K562 (cell line): Measurements from ENCODE around the gene NR2F2. TPM values are rescaled to one million over a fixed set of nuclear protein-coding genes. Genes with fewer than 3 reads are reported as not detected.

Experiments used
- ATAC-seq: fragments of 200-7000 bp; cut with Tn5 transposase; 3 replicates; pipeline ENCODE4 v1.9.1; 2020; ENCODE audit warnings: moderate library complexity
- BruUV-seq: library from RNA; stranded (reverse); fragments of 400-500 nt; replicated peaks from 2 replicates; lab custom pipeline; 2021; lab: Mats Ljungman, UMichigan
- CTCF ChIA-PET: fragments of 300-600 bp; formaldehyde crosslinking; extraction: SDS; loops from one replicate; lab custom pipeline; 2021; ENCODE audit warnings: low intra/inter-chr PET ratio; lab: Yijun Ruan, JAX
- POLR2A ChIA-PET: fragments of 300-600, 350-650 bp; sonication (Branson Sonifier 250); formaldehyde crosslinking; extraction: SDS; loops from one replicate; lab custom pipeline; 2021; ENCODE audit warnings: antibody characterized with exemption, inconsistent platforms; lab: Yijun Ruan, JAX
- DNase-seq, 4 experiments: peaks; one replicate each; pipeline versions ENCODE4 v3.0.0 to v3.0.0-alpha.2; 2011 to 2018; ENCODE audit warnings: low spot score in 3 of 4, mixed read lengths in 3 of 4; ENCODE audit errors: extremely low read depth in 1 of 4
- FAIRE-seq: peaks from 2 replicates; lab custom pipeline; 2011; peaks lifted over from hg19 to GRCh38; lab: Jason Lieb, UNC
- H2AFZ ChIP-seq: 2 replicates; pipeline ENCODE4 v1.6.0; 2011; ENCODE audit warnings: low read depth, low read length, control low read depth, inconsistent platforms
- H3K27ac ChIP-seq: fragments of 200-600 bp; 3 replicates; pipeline ENCODE4 v1.8.0; 2011; ENCODE audit warnings: low read depth, mild to moderate bottlenecking, control low read depth, inconsistent platforms, low read length, moderate library complexity, mixed read lengths; ENCODE audit errors: extremely low read depth
- H3K27me3 ChIP-seq, 2 experiments: fragments of 300-600 bp in 1 of 2; 2 replicates in 1 of 2; 3 replicates in 1 of 2; pipeline versions ENCODE4 v1.6.0 to v1.8.0; 2011; ENCODE audit warnings: inconsistent platforms in 2 of 2, low read length in 2 of 2, mild to moderate bottlenecking in 1 of 2, mixed read lengths in 1 of 2, moderate library complexity in 1 of 2; ENCODE audit not compliant: control insufficient read depth in 2 of 2, insufficient read depth in 2 of 2
- H3K36me3 ChIP-seq: fragments of 300-600 bp; 3 replicates; pipeline ENCODE4 v1.8.0; 2011; ENCODE audit warnings: mild to moderate bottlenecking, low read length, inconsistent platforms; ENCODE audit not compliant: control insufficient read depth, insufficient read depth
- H3K4me1 ChIP-seq, 2 experiments: fragments of 200-600 bp in 1 of 2; replicated peaks in 1 of 2; 2 replicates in 1 of 2; 3 replicates in 1 of 2; pipeline versions ENCODE4 v1.5.1 to v1.8.0; 2011; ENCODE audit warnings: inconsistent platforms in 2 of 2, low read length in 2 of 2, mild to moderate bottlenecking in 1 of 2, mixed read lengths in 1 of 2, moderate library complexity in 1 of 2; ENCODE audit not compliant: control insufficient read depth in 2 of 2, insufficient read depth in 2 of 2
- H3K4me2 ChIP-seq: 2 replicates; pipeline ENCODE4 v1.6.1; 2011; ENCODE audit warnings: low read length, control low read depth, inconsistent platforms, mixed read lengths; ENCODE audit not compliant: insufficient read depth
- H3K4me3 ChIP-seq: fragments of 200-600 bp; sonication (generic), shearing (Covaris generic); 2 replicates; pipeline ENCODE4 v1.5.1; 2016; ENCODE audit warnings: control low read depth, inconsistent platforms
- H3K79me2 ChIP-seq: fragments of 200-600 bp; 3 replicates; pipeline ENCODE4 v1.8.0; 2011; ENCODE audit warnings: low read length, inconsistent platforms; ENCODE audit not compliant: control insufficient read depth, insufficient read depth
- H3K9ac ChIP-seq, 2 experiments: 2 replicates each; pipeline versions ENCODE4 v1.6.0 to v1.6.1; 2011; ENCODE audit warnings: low read depth in 2 of 2, low read length in 2 of 2, control low read depth in 1 of 2, inconsistent platforms in 1 of 2, mild to moderate bottlenecking in 1 of 2, mixed read lengths in 1 of 2; ENCODE audit not compliant: insufficient read depth in 1 of 2
- H3K9me1 ChIP-seq: one replicate; pipeline ENCODE4 v1.6.0; 2011; ENCODE audit warnings: inconsistent platforms, mild to moderate bottlenecking, low read length, moderate library complexity; ENCODE audit not compliant: control insufficient read depth, insufficient read depth
- H3K9me3 ChIP-seq: replicated peaks from 2 replicates; pipeline ENCODE4 v1.5.1; 2011; ENCODE audit warnings: low read depth, low read length, inconsistent platforms; ENCODE audit not compliant: control insufficient read depth, insufficient read depth
- H4K20me1 ChIP-seq: replicated peaks from 2 replicates; pipeline ENCODE4 v1.6.1; 2011; ENCODE audit warnings: low read length, inconsistent platforms, mixed read lengths; ENCODE audit not compliant: control insufficient read depth, insufficient read depth
- CAMTA2 ChIP-seq: fragments of 250-450 bp; sonication (Bioruptor Pico); conservative IDR thresholded peaks from 2 replicates; pipeline ENCODE4 v1.5.1; 2022
- CBFA2T3 ChIP-seq: fragments of 450-650 bp; IDR thresholded peaks from 2 replicates; pipeline ENCODE4 v1.6.1; 2017
- ESRRB ChIP-seq: fragments of 250-450 bp; sonication (Bioruptor Pico); IDR thresholded peaks from 2 replicates; pipeline ENCODE4 v1.5.0; 2020; ENCODE audit warnings: mild to moderate bottlenecking, moderate library complexity, borderline replicate concordance
- FOSL1 ChIP-seq: fragments of 200-800 bp; sonication (Bioruptor generic); conservative IDR thresholded peaks from 2 replicates; pipeline ENCODE4 v1.6.1; 2016; ENCODE audit warnings: missing genetic modification characterization, missing compliant biosample characterization
- GTF2F1 ChIP-seq: IDR thresholded peaks from 2 replicates; pipeline ENCODE4 v1.6.1; 2011; ENCODE audit warnings: low read depth, low read length, improper control_type of control experiment
- HNRNPLL ChIP-seq: fragments of 200-400 bp; formaldehyde crosslinking; IDR thresholded peaks from 2 replicates; pipeline ENCODE4 v1.6.1; 2017; ENCODE audit warnings: low read length, low read depth, mild to moderate bottlenecking; ENCODE audit not compliant: poor library complexity, severe bottlenecking
- MAX ChIP-seq: sonication (generic); formaldehyde crosslinking; IDR thresholded peaks from 2 replicates; pipeline ENCODE4 v1.9.0; 2022; ENCODE audit warnings: mild to moderate bottlenecking, missing genetic modification reagents
- NEUROD1 ChIP-seq: fragments of 150-350 bp; IDR thresholded peaks from 2 replicates; pipeline ENCODE4 v1.6.1; 2014; ENCODE audit warnings: borderline replicate concordance, low read length, low read depth; ENCODE audit not compliant: partially characterized antibody
- PHF20 ChIP-seq: fragments of 450-650 bp; IDR thresholded peaks from 2 replicates; pipeline ENCODE4 v1.6.1; 2018; ENCODE audit not compliant: partially characterized antibody
- RAD21 ChIP-seq, 2 experiments: fragments of 250-450 bp in 1 of 2; fragments of 450-650 bp in 1 of 2; sonication (Bioruptor Pico) in 1 of 2; formaldehyde crosslinking in 1 of 2; IDR thresholded peaks in 1 of 2; conservative IDR thresholded peaks in 1 of 2; 2 replicates each; pipeline versions ENCODE4 v1.4.0 to v1.8.0; 2020 to 2022; ENCODE audit warnings: mild to moderate bottlenecking in 2 of 2, moderate library complexity in 1 of 2
- RBM25 ChIP-seq: fragments of 200-400 bp; formaldehyde crosslinking; IDR thresholded peaks from 2 replicates; pipeline ENCODE4 v1.6.1; 2018; ENCODE audit warnings: low read length, low read depth, moderate library complexity; ENCODE audit not compliant: severe bottlenecking
- STAG1 ChIP-seq: sonication (generic); formaldehyde crosslinking; IDR thresholded peaks from 2 replicates; pipeline ENCODE4 v1.5.0; 2020; ENCODE audit warnings: missing genetic modification reagents, borderline replicate concordance
- TBL1XR1 ChIP-seq, 2 experiments: IDR thresholded peaks; 2 replicates each; pipeline ENCODE4 v1.6.1; 2012; ENCODE audit warnings: improper control_type of control experiment in 2 of 2, low read length in 2 of 2, mild to moderate bottlenecking in 1 of 2
- TFAP4 ChIP-seq: sonication (generic); formaldehyde crosslinking; IDR thresholded peaks from 2 replicates; pipeline ENCODE4 v1.8.0; 2022; ENCODE audit warnings: missing genetic modification reagents, mild to moderate bottlenecking, moderate library complexity, borderline replicate concordance
- ZNF274 ChIP-seq: IDR thresholded peaks from 2 replicates; pipeline ENCODE4 v1.6.1; 2011; ENCODE audit warnings: low read depth, mild to moderate bottlenecking, low read length, moderate library complexity, borderline replicate concordance
- ZNF717 ChIP-seq: fragments of 250-450 bp; sonication (Bioruptor Pico); IDR thresholded peaks from 2 replicates; pipeline ENCODE4 v1.5.0; 2021
- WGBS: fragments of 100-300 bp; shearing (Covaris generic); methylation state at CpG from one replicate; pipeline ENCODE4 v1.1.6; 2016; ENCODE audit warnings: low coverage, mixed read lengths; ENCODE audit not compliant: insufficient coverage; ENCODE audit errors: missing lambda C conversion rate; 5-methylcytosine and 5-hydroxymethylcytosine counted together
- in situ Hi-C: fragments of 300-500 bp; cut with MboI; formaldehyde crosslinking; loops from 4 replicates; pipeline ENCODE4 v1.15.0; 2018; ENCODE audit warnings: inconsistent platforms, mixed read lengths
- intact Hi-C: fragments of 100-400 bp; cut with micrococcal nuclease; formaldehyde crosslinking; loops from 2 replicates; pipeline ENCODE4 v1.14.2; 2022
- polyA plus RNA-seq, 8 experiments: library from polyadenylated mRNA; depleted of rRNA in 4 of 8; stranded (reverse) in 5 of 8; unstranded in 3 of 8; fragments of >200 nt; fragmentation: Nextera tagmentation in 2 of 8; fragmentation: Illumina TruSeq in 1 of 8; extraction: Ambion mirVana in 2 of 8; extraction: Trizol in 1 of 8; gene quantifications; 2 replicates each; pipeline versions ENCODE4 v1.2.1 to v1.2.3, GENCODE V29; 2011 to 2014; ENCODE audit warnings: inconsistent platforms in 1 of 8, missing spikeins in 1 of 8
- total RNA-seq, 7 experiments: library from RNA; depleted of rRNA in 6 of 7; stranded (reverse); fragments of >200 nt in 6 of 7; fragmentation: Illumina TruSeq in 2 of 7; extraction: Trizol in 2 of 7; gene quantifications; 2 replicates each; pipeline versions ENCODE4 v1.2.1 to v1.2.3, GENCODE V29; 2011 to 2021; ENCODE audit warnings: low replicate concordance in 1 of 7
- TF ChIP-seq, protein P1 (sequence below): fragments of 450-650 bp; IDR thresholded peaks from 2 replicates; pipeline ENCODE4 v1.6.1; 2016; ENCODE audit warnings: borderline replicate concordance

The NR2F2 gene
- total and polyA plus RNA-seq, 9 of the 15 experiments (the other 6 are each of a cell fraction or from before 2014, with no cell fraction given) = 6.0 to 51.8 (median 11.1) TPM

DNA sequence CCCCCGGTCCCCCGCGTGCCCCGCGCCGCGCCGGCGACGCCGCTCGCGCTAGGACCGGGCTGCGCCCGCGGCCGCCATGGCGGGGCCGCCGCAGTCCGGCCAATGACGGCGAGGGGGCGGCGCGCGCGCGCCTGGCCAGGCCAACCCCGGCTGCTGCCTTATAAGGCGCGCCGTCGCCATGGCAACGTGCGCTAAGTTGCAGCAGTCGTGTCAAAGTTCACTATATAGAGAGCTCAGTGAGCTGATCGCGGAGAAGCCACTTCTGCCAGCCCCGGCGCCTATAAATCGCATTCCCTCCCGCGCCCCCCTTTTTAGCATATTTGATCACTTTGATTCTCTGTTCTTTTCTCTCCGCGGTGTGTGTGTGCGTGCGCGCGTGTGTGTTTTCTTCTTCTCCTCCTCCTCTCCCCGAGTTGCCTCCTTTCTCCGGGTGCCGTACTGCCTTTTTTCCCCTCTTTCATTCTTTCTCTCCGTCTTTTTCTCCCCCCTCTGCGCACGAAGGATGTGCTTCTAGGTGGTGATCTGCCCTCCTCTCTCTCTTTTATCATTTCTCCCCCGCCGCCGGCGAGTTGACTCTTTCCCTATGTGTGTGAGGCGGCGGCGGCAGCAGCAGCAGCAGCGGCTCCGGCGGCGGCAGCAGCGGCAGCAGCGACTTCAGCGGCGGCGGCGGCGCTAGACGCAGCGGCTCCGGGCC is at the start of gene NR2F2 (continued):
- TF ChIP-seq ZNF274 = no peak
- TF ChIP-seq RBM25 = peak; percentile 48
- TF ChIP-seq TFAP4 (CRISPR knock-in tag) = no peak
- TF ChIP-seq RAD21 (CRISPR knock-in tag; conservative IDR thresholded peaks at IDR 0.05 in 1 of 2, IDR thresholded peaks at IDR 0.05 in 1 of 2) = 0 out of 4 replicates have a peak, but pooled peaks of 1 of the 2 experiments have one; percentile 12
- no peak for TF ChIP-seq STAG1 (CRISPR knock-in tag)
- no peak for TF ChIP-seq TBL1XR1 (IDR thresholded peaks at IDR 0.05; ENCODE audit: low read length in 2 of 2)
- TF ChIP-seq, all 486 proteins: peak for 121

DNA sequence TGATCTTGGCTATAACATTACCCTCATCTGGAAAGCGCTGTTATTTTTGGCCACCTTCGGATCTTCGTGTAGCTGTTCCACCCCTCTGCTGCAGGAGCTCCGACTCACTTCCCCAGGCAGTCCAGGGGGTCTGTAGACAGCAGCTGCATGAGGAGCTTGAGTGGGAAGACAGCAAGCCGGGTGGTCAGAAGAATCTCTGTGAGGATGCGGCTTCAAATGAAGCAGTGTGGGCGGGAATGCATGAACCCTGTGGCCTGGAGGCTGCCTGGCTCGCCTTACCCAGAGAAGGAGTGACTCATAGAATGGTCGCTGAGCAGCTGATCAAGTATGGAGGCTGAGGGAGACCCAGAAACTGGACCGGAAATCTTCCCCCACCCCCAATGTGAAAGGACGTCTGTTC is 45.2 kb upstream of the NR2F2 start:
- H3K36me3 ChIP-seq = peaks cover 14% of the 10 kb centered on the region; the same call in 2 of the 3 replicates
- WGBS = 56% methylated on average over 10 of the region's 11 CpGs
- no TSS peak for BruUV-seq
- peak in 3 of 4 experiments; percentile 21 to 59 (median 28) for DNase-seq
- H3K4me3 ChIP-seq = no peak overlapping the region
- peak; percentile 60 for ATAC-seq
- H3K4me1 ChIP-seq = peaks cover 8 to 13% of the 10 kb centered on the region in 2 experiments; a peak in 4 of 5 replicates
- H3K79me2 ChIP-seq = no peaks in the 10 kb centered on the region
- H3K4me2 ChIP-seq = no peak overlapping the region
- H3K9me3 ChIP-seq = 0 out of 2 replicates have a peak, but pooled peaks cover 3% of the 10 kb centered on the region
- intact Hi-C loops = no loop called here
- peak overlapping the region in 1 of 2 experiments; percentile 65; a peak in 2 of 4 replicates for H3K9ac ChIP-seq
- H4K20me1 ChIP-seq = no peaks in the 10 kb centered on the region
- H2AFZ ChIP-seq = peak overlapping the region; percentile 37; the same call in 1 of the 2 replicates
- no peaks in the 10 kb centered on the region for H3K9me1 ChIP-seq
- no peak overlapping the region; the same call in 2 of the 3 replicates for H3K27ac ChIP-seq
- FAIRE-seq = no peak
- CTCF ChIA-PET = no interaction called here
- POLR2A ChIA-PET = interaction anchor here (0.6 to 1.1 kb wide), 2 partner anchors 12 to 29 kb away, joined by 3 to 5 read pairs; no protein-coding TSS in a partner anchor
- in situ Hi-C loops = no loop called here
- H3K27me3 ChIP-seq = no peaks in the 10 kb centered on the region
- TF ChIP-seq HNRNPLL = no peak
- no peak for TF ChIP-seq GTF2F1
- no peak for TF ChIP-seq CAMTA2 (CRISPR knock-in tag)
- TF ChIP-seq CBFA2T3 = peak; percentile 11; the same call in 1 of the 2 replicates
- 0 out of 2 replicates have a peak, but pooled peaks have one; percentile 27 for TF ChIP-seq FOSL1 (tag)
- no peak for TF ChIP-seq NEUROD1
- no peak for TF ChIP-seq ZNF717 (CRISPR knock-in tag)
- no peak for TF ChIP-seq PHF20
- no peak for TF ChIP-seq ESRRB (CRISPR knock-in tag)
- TF ChIP-seq MAX = no peak
- TF ChIP-seq, protein P1, sequence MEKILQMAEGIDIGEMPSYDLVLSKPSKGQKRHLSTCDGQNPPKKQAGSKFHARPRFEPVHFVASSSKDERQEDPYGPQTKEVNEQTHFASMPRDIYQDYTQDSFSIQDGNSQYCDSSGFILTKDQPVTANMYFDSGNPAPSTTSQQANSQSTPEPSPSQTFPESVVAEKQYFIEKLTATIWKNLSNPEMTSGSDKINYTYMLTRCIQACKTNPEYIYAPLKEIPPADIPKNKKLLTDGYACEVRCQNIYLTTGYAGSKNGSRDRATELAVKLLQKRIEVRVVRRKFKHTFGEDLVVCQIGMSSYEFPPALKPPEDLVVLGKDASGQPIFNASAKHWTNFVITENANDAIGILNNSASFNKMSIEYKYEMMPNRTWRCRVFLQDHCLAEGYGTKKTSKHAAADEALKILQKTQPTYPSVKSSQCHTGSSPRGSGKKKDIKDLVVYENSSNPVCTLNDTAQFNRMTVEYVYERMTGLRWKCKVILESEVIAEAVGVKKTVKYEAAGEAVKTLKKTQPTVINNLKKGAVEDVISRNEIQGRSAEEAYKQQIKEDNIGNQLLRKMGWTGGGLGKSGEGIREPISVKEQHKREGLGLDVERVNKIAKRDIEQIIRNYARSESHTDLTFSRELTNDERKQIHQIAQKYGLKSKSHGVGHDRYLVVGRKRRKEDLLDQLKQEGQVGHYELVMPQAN = no peak
